OCI-LY3 (cell line): ENCODE results near the gene WWC1.

ENCODE experiments used
- CTCF ChIP-seq: fragments of 200-600, 300-600 bp; sonication (generic); IDR thresholded peaks from 2 replicates; pipeline ENCODE4 v1.5.1; 2014; ENCODE audit warnings: antibody characterized with exemption, low read length, low read depth
- EZH2phosphoT487 ChIP-seq: fragments of 200-600 bp; shearing (Covaris generic); IDR thresholded peaks from 2 replicates; pipeline ENCODE4 v1.6.1; 2018; ENCODE audit warnings: antibody characterized with exemption, mixed run types, low read depth

GRCh38 chr5:168285696-168286095 lies 5.7 kb upstream of the WWC1 start:
- TF ChIP-seq EZH2phosphoT487 = no peak
- no peak for TF ChIP-seq CTCF
